Brain microvascular endothelial cell (primary cell): ENCODE data around the gene FBXL20.

Experiments used
- DNase-seq: peaks from one replicate; pipeline ENCODE4 v3.0.0-alpha.2; 2020
- H3K27ac ChIP-seq: fragments of 250-450 bp; sonication (Bioruptor Pico); 2 replicates; pipeline ENCODE4 v1.5.1; 2020; ENCODE audit warnings: mild to moderate bottlenecking, moderate library complexity
- H3K27me3 ChIP-seq: fragments of 250-450 bp; sonication (Bioruptor Pico); replicated peaks from 2 replicates; pipeline ENCODE4 v1.5.1; 2020; ENCODE audit warnings: mild to moderate bottlenecking
- H3K36me3 ChIP-seq: fragments of 250-450 bp; sonication (Bioruptor Pico); replicated peaks from 2 replicates; pipeline ENCODE4 v1.5.1; 2020; ENCODE audit warnings: mild to moderate bottlenecking
- H3K4me3 ChIP-seq: 2 replicates; pipeline ENCODE4 v1.5.1; 2011; ENCODE audit warnings: low read depth, mild to moderate bottlenecking, control low read depth, low read length, moderate library complexity
- in situ Hi-C: cut with HindIII; loops from 2 replicates; pipeline ENCODE4 v1.10.0; 2017; ENCODE audit warnings: low sequenced_read_pairs, low pct_ligation_motif_present
- TF ChIP-seq, protein P1 (sequence below): IDR thresholded peaks from 2 replicates; pipeline ENCODE4 v1.5.1; 2011; ENCODE audit warnings: low read depth, mild to moderate bottlenecking, moderate library complexity, low read length, control low read depth, inconsistent platforms; ENCODE audit errors: missing control alignments

The FBXL20 gene

DNA sequence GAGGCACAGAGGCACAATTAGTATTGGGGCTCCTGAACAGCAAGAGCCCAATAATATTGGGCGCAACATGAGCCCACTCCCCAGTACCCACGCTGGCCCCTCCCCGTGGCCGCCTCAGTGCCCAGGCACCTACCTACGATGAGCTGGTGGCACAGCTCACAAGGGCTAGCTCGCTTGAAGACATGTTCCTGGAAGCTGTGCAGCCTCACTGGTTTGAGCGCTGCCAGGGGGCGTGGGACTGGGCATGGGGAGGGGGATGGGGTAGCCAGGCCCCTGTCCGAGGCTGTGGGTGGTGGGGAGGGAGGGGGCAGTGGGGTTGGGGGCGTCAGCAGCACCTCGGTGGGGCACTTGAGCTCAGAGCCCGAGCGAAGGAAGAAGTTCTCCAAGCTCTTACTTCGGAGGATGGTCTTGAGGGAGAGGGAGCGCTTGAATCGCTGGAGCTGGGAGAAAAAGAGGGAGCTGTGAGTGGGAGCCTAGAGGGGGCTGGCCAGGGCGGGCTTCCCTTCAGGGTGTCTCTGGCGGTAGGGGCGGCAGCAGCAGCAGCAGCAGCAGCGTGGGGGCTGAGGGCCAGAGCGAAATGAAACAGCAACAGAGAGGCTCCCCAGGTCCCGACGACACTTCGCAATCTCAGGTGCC lies 183.6 kb downstream of the FBXL20 start:
- Histone ChIP-seq H3K27me3 (peaks cover 12% of the 10 kb centered on the region), H3K27ac (no peak overlapping the region), H3K36me3 (no peaks in the 10 kb centered on the region), H3K4me3 (no peak overlapping the region)
- in situ Hi-C loops = no loop called here
- TF ChIP-seq, protein P1, sequence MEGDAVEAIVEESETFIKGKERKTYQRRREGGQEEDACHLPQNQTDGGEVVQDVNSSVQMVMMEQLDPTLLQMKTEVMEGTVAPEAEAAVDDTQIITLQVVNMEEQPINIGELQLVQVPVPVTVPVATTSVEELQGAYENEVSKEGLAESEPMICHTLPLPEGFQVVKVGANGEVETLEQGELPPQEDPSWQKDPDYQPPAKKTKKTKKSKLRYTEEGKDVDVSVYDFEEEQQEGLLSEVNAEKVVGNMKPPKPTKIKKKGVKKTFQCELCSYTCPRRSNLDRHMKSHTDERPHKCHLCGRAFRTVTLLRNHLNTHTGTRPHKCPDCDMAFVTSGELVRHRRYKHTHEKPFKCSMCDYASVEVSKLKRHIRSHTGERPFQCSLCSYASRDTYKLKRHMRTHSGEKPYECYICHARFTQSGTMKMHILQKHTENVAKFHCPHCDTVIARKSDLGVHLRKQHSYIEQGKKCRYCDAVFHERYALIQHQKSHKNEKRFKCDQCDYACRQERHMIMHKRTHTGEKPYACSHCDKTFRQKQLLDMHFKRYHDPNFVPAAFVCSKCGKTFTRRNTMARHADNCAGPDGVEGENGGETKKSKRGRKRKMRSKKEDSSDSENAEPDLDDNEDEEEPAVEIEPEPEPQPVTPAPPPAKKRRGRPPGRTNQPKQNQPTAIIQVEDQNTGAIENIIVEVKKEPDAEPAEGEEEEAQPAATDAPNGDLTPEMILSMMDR = no peak
- no peak for DNase-seq

DNA sequence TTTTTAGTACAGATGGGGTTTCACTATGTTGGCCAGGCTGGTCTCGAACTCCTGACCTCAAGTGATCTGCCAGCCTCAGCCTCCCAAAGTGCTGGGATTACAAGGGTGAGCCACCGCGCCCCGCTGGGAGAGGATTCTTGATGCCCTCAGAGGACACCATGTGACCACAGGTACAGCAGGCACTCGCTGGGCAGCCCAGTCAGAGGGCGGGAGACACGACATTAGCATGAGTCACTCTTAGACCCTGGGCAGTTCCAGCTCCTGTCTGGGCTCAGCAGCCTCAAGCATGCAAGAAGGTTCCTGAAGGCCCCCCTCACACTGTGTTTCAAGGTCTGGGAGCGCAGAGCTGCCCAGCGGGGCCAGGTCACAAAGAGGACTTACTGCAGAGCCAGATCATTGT lies 187.6 kb downstream of the FBXL20 start:
- H3K27ac ChIP-seq = no peak overlapping the region
- H3K4me3 ChIP-seq = no peak overlapping the region
- TF ChIP-seq, protein P1 = no peak
- peaks cover 12% of the 10 kb centered on the region for H3K27me3 ChIP-seq
- no peaks in the 10 kb centered on the region for H3K36me3 ChIP-seq
- DNase-seq = peak; percentile 33
- in situ Hi-C loops = no loop called here

DNA sequence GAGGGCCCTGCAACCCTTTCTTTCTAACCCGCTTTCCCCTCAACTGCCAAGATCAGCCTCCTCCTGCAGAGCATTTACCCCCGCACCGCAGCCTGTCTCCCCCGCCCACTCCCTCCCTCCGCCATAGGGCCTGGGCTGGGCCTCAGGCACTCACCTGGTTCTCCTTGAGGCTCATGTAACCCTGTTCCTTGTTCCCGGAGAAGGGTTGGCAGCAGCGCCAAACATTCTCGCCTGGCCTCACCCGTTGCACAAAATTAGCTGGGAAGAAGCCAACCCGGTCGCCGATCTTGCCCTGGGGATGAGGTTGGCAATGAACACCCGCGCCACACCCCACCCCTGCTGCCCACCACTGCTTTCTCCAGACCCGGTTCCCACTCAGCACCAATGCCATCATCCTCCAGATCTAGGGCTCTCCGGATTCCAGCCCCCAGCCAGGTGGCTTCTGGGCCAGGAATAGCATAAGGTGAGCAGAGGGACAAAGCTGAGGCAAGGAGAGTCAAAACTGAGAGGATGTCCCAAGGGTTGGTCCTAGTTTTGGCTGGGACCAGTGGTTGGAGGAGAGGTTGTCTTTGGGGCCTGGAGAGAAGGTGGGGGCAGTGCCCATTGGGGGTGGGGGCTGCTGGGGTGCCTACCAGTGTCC lies 188.5 kb downstream of the FBXL20 start:
- TF ChIP-seq, protein P1 = no peak
- Histone ChIP-seq H3K4me3 (no peak overlapping the region), H3K36me3 (no peaks in the 10 kb centered on the region), H3K27ac (no peak overlapping the region), H3K27me3 (peaks cover 9% of the 10 kb centered on the region)
- in situ Hi-C loops = no loop called here
- DNase-seq = no peak

DNA sequence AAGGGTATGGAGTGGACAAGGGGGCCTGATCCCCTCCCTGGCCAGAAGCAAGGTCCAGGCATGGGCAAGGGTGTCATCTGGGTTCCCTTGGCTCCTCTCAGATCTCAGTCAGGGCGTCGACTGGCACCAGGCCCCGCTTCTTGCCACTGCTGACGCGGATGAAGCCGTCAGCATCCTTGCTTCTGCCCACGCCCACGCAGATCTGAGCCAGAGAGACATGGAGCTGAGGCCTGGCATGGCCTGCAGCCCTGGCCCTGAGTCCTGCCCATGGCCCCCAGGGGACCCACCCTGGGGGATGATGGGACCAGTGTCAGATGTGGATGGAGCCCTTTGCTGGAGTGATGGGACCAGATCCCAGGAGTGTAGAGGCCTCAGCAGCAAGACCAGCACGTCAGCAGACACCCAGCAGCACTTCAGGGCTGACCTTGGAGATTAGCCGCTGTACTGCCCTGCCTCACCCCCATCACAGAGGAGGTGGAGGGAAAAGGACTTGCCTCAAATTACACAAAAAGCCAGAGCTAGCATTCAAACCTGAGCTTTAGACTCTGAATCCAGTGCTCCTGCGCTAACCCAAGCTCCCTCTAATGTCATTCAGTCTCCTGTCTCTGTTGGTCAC lies 189.1 kb downstream of the FBXL20 start:
- Histone ChIP-seq H3K4me3 (no peak overlapping the region), H3K27me3 (peaks cover 6% of the 10 kb centered on the region), H3K27ac (no peak overlapping the region), H3K36me3 (no peaks in the 10 kb centered on the region)
- no peak for DNase-seq
- TF ChIP-seq, protein P1 = no peak
- in situ Hi-C loops = no loop called here

DNA sequence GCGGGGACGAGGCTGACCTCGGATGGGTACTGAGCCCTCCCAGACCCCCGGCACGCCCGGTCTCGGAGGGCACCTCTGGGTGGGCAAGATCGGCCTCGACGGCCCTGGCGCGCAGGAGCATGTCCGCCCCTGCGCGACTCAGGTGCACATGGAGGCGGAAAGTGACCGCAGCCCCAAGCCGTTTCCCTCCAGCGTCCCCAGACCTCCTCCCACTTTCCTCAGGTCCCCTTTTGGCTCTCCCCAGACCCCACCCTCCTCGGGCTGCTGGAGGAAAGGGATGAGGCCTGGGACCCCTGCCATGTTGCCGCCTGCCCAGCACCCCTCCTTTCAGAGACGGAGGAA lies 191.4 kb downstream of the FBXL20 start:
- Histone ChIP-seq H3K36me3 (peaks cover 2% of the 10 kb centered on the region), H3K27me3 (no peaks in the 10 kb centered on the region), H3K4me3 (peak overlapping the region; percentile 34), H3K27ac (no peak overlapping the region)
- no peak for DNase-seq
- TF ChIP-seq, protein P1 = no peak
- in situ Hi-C loops = no loop called here
